Mononuclear cell (primary cell): ENCODE results near the gene CDH23. TPM values are rescaled to one million over a fixed set of nuclear protein-coding genes. Genes with fewer than 3 reads are reported as not detected.

Experiments
- H3K27me3 ChIP-seq: 2 replicates; pipeline ENCODE4 v1.6.0; 2011; ENCODE audit warnings: low read length, control low read depth; ENCODE audit not compliant: insufficient read depth
- H3K4me1 ChIP-seq: 2 replicates; pipeline ENCODE4 v1.5.1; 2011; ENCODE audit warnings: mild to moderate bottlenecking, low read length, control low read depth; ENCODE audit not compliant: insufficient read depth
- H3K4me3 ChIP-seq: 2 replicates; pipeline ENCODE4 v1.5.1; 2011; ENCODE audit warnings: mild to moderate bottlenecking, low read length, moderate library complexity
- H3K9me3 ChIP-seq: 2 replicates; pipeline ENCODE4 v1.5.1; 2011; ENCODE audit warnings: low read depth, mild to moderate bottlenecking, control low read depth, low read length
- total RNA-seq: library from RNA; depleted of rRNA; stranded (reverse); fragments of >200 nt; gene quantifications from one replicate; pipeline ENCODE4 v1.2.3, GENCODE V29; 2012

Gene CDH23
- total RNA-seq, 1 donor: 5.0 TPM

DNA sequence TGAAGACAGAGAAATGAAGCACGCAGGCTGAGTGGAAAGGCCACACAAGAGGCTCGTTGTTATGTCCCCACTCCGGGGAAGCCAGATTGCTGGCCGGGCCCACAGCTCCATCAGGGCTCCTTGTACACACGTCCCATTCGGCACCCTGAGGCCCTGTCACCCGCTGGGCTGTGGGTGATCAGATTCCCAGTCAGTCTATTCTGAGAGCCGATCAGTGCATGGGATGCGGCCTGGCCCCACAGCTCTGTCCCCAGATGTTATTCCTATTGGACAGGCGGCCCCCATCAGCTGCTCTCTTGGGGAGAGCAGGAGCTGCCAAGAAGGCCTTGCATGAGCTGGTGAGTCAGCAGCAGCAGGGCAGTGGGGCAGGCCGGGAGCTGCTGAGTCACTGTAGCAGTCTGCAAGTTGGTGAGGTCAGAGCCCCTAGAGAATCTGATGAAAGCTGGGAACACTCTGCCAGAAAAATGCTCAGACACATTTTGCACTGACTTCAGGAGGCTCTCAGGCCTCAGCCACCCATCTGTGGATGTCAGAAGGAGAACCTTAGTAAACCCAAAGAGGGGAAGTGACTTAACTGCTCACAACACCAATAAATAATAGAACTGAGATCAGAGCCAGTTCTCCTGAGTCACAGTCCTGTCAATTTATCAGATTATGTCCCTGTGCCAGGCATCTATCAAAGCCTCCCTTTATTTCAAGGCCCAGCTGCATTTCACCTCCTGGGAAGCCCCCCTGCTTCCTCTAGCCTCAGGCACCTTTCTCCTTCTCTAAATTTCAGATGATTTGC is 463.7 kb downstream of the CDH23 start:
- Histone ChIP-seq H3K27me3 (no peaks in the 10 kb centered on the region), H3K4me3 (no peak overlapping the region), H3K9me3 (no peaks in the 10 kb centered on the region), H3K4me1 (peaks cover 55% of the 10 kb centered on the region)

- Histone ChIP-seq H3K27me3 (no peaks in the 10 kb centered on the region), H3K9me3 (no peaks in the 10 kb centered on the region), H3K4me1 (peaks cover 56% of the 10 kb centered on the region), H3K4me3 (no peak overlapping the region)
Measured at GRCh38 chr10:71863203-71863602, 466.5 kb downstream of the CDH23 start.

GRCh38 chr10:71864911-71865361 is 468.2 kb downstream of the CDH23 start:
- no peaks in the 10 kb centered on the region for H3K9me3 ChIP-seq
- no peak overlapping the region for H3K4me3 ChIP-seq
- H3K27me3 ChIP-seq: no peaks in the 10 kb centered on the region
- H3K4me1 ChIP-seq: peaks cover 48% of the 10 kb centered on the region

Other genes with a start within 250 kb of the CDH23 start
- 0.10 TPM for gene UNC5B, start 184.3 kb upstream of the CDH23 start, total RNA-seq
- 2.6 TPM for gene SLC29A3, start 77.7 kb upstream of the CDH23 start, total RNA-seq